ENCODE results near the gene SLC24A3.

The SLC24A3 gene

DNA sequence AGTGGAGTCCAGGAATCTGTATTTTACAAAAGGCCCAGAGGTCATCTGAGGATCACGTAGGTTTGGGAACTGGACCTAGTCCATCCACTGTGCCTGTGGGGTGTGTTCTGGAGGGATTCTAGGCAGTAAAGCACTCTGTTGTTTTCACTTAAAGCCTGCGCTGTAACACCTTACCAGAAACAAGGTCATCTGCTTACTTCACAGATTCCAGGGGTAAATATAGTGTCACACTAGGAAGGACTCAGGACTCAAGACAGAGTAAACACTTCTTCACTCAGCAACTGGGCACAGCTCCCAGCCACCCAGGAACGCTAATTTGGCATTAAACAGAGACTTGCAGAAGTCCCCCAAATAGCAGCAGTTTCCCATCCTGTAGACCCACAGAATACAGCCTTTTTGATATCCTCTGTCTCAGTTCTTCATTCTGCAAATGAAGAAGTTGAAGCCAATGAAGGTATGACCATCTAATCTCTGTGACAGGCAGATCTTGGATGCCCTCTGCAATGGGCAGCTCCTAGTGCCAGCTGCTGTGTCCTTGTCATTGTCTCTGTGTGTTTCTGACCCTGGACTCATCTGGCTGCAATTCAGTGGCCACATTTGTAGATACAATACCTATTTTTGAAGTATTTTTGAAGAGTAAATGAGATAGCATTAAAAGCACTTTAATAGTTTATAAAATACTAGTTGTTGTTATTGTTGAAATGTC lies 129.1 kb downstream of the SLC24A3 start:
- no peak for DNase-seq (ENCODE audit: low spot score)

DNA sequence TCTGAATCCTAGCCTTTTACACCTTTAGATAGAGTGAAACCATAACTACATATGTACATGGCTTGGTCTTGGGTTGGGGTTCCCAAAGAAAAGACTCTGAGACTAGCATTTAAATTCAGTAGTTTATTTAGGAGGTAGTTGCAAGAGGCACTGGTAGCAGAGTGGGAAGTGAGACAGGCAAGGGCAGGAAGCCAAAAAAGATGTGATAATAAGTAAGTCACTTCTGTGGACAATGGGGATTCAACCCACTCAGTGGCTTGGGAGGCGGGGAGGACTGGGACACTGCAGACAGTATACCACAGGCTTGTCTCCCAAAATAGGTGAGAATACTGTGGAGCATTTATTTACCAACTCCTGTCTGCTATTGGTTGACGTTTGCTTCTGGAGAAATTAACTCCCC lies 131.9 kb downstream of the SLC24A3 start:
- DNase-seq (ENCODE audit: low spot score), result no peak

GRCh38 chr20:19347943-19348456 lies 135.6 kb downstream of the SLC24A3 start:
- DNase-seq (ENCODE audit: low spot score), result no peak

GRCh38 chr20:19348582-19348981 lies 136.1 kb downstream of the SLC24A3 start:
- no peak for DNase-seq (ENCODE audit: low spot score)

GRCh38 chr20:19349879-19350278 lies 137.4 kb downstream of the SLC24A3 start:
- DNase-seq (ENCODE audit: low spot score), result no peak

DNA sequence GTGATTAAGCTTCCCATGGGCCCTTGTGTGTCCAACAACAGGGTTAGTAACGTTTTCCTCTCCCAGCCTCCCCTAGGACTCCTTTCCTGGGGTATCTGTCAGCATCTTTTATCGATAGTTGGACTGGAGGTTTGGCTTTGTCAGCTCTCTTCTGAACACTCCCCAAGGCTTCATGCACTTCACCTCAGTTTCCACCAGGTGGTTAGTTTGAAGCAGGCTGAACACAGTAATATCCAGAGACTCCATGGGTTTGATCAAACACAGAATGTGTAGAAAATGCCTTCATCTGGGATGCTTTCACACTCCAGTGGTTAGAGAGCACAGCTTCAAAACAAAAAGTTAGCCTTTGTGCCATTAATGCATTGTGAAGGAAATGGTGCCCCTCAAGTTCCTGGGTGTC lies 139.1 kb downstream of the SLC24A3 start:
- no peak for DNase-seq (ENCODE audit: low spot score)

DNA sequence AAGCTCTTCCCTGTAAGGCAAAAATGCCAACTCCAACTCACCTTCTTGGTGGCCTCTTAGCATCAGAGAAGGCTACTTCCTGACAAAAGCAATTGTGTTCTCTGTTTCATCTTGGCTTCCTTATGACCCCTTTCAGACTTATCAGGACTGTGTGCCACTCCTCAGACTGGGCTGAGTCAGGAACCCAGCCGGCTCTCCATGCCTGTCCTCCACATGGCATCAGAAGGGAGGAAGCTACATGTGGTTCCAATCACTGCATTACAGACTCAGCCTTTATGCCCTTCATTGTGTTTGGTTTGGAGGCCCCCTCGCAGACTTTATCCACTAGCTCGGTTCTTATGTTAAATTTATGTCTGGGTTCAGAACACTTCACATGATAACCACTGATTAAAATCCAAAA lies 142.5 kb downstream of the SLC24A3 start:
- no peak for DNase-seq (ENCODE audit: low spot score)

DNA sequence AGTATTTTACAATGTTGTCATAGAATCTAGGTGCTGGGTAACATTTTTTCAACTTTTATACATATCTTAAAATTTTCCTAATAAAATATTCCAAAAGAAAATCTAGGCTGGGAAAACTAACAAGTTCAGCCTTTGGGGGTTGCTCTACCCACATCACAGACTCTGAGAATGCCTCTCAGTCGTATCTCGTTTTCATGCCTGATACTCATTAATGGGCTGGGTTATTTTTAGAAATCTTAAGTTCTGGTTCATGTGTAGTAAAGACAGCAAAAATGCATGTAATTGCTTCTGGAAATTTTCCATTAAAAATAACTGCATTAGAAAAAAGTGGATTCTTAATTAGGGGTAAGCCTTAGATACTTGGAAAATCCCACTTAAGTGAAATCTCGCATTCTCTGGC lies 149.3 kb downstream of the SLC24A3 start:
- DNase-seq (ENCODE audit: low spot score), result no peak

DNA sequence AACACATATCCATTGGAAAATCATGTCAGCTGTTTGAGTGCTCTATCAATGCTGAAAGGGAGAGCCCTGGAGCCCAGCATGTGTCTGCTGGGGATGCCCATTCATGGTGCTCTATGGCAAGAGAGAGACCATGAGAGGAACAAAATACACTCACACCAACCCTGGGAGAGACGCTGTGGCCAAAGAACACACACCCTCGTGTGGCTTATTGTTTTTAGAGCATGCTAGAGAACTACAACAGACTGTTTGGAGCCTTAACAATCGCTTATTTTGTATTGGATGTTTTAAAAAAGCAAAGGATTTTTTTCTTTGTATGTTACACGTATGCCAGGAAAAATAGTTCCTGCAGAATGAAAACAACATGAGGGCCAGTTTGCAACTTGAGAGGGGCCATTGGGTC lies 151.0 kb downstream of the SLC24A3 start:
- DNase-seq (ENCODE audit: low spot score), result no peak

DNA sequence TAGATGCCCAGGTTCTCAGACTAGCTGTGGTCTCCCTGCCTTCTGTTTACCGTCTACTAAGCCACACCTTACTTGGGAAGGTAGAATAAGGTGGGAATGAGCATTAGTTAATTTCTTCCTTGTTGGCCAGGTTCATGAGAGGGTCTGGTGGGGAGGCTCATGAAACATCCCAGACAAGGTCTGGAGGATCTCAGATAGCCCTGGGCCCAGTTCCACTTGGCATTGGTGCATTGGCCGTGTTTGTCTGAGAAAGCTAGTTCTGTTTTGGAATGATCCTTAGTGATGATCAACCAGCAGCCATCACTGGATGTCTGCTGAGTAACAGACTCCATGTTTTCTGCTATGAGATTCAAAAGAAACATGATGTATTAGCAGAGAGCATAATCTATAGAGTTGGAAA lies 155.1 kb downstream of the SLC24A3 start:
- DNase-seq (ENCODE audit: low spot score), result no peak

DNA sequence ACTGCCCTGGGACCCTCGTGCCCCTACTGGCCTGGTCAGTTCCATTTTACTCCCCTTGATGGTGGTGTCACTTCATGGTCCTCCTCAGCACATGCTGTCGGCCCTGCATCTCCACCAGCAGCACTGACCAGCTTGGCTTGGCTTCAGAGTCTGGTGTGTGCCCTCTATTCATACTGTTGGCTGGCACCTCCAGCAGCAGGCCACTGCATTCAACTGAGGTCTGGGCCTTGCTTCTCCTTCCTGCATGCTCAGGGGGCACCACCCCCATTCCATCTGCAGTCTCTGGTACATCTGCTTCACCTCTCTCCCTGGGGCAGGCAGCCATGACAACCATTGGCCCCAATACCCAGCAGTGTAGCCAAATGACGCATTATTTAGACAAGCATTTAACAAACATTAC lies 155.9 kb downstream of the SLC24A3 start:
- no peak for DNase-seq (ENCODE audit: low spot score)

DNA sequence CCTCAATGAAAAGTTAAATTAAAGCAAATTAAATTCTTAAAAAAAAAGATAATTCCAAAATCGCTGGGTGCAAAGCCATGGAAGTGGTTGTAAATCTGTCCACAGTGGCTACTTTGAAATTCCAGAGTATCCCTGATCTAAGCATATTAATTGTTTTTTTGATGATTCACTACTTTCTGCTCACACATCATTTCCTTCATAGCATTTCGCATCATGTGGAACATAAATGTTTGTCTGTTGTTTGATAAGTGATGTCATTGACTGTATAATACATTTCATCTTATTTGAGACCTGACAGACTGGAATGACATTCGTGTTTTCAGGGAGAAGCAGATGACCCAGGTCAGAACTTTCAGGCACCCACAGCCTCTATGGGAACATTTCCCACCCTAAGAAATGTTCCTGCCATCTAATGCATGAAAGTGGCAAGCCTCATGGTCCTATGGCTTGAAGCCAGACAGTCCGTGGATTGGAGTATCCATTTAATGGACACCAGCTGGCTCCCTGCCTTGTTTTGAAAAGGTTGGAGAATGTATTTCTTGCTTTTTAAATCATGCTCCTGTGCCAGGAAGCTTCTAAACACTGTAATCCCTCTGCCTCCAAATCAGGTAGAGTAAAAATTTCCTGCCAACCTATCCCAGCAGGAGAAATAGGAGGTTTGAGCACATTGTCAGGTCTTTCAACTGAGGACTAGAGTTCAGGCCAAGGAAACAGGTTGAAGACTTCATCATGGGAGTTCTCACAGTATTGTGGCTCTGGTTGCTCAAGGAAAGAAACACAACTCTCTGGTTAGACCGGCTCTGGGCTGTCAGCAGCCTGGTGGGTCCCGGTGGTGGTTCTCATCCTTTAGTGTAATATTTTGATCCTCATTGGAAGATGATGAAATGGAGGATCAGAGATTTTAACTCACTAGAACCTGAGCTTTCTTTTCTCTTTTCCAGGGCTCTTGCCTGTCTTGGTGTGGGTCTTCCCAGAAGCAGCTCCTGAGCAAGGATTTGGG lies 157.9 kb downstream of the SLC24A3 start:
- DNase-seq (ENCODE audit: low spot score), result no peak

- no peak for DNase-seq (ENCODE audit: low spot score)
These were observed 158.7 kb downstream of the SLC24A3 start for GRCh38 chr20:19371112-19371511.

GRCh38 chr20:19374216-19374615 lies 161.8 kb downstream of the SLC24A3 start:
- no peak for DNase-seq (ENCODE audit: low spot score)

DNA sequence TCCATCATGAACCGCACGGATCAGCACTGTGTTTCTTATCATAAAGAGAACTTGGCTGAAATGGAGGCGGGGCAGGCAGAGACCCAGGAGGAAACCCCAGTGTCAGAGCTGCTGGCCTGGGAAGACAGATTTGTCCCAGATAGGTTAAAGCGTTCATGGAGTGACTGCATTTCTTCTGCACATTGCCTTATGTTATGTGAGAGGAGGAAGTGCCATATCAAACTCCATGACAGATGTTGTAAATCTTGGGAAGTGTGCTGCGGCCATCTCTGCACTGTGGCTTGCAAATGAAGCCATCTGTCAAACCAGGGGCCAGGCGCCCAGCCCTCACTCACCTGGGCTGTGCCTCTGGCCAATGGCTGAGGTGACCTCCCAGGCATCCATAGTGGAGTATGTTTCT lies 163.0 kb downstream of the SLC24A3 start:
- DNase-seq (ENCODE audit: low spot score), result no peak

DNA sequence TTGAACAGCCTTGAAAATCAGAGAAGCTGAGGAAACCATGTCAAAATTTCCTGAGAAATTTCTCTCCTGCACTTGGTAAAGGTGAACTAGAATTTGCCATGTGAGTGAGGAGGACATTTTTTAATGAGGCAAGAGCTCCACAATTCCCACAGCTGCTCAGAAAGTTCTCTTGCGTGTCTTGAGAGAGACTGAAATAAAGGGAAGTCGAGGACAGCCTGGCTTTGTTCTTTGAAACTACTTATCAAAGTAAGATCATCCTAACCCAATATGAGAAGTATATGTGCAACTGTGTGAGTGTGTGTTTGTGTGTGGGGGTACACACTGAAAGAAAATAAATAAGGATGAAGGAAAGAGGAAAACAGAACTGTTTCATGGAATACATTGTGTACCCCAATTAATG lies 163.4 kb downstream of the SLC24A3 start:
- DNase-seq (ENCODE audit: low spot score), result no peak

GRCh38 chr20:19376451-19377229 lies 164.2 kb downstream of the SLC24A3 start:
- DNase-seq (ENCODE audit: low spot score), result no peak

DNA sequence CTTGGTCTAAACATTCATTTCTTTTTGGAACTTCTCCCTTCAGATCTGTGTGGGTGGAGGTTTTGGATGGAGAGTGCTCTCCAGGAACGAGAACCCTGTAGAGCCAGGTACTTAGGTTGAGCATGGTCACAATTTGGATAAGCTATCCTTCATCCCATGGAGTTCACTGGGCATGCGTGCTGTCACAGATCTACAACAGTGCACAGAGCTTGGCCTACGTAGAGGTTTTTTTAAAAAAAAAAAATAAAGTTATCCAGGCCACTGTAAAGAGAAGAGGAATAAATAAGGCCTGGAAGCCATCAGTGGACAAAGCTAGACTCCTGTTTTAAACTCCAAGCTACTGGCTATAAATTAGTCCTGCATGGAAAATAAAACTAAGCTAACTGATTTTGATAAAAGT lies 165.6 kb downstream of the SLC24A3 start:
- DNase-seq (ENCODE audit: low spot score), result no peak

DNA sequence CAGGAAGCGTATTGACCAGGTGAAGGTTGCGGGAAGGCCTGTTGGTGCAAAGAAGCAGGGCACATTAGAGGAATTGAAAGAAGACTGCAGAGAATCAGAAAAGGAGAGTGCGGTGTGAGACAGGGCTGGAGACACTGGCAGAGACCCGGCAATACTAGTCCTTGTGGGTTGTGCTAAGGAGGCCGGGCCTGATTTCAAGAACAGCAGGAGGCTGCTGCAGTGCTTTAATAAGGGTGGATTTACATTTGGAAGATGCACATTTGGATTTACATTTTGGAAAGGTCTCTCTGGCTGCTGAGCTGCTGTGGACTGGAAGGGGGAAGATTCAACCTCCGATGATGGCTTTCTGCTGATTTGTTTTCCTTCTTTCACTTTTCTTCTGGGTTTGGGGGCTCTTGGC lies 167.8 kb downstream of the SLC24A3 start:
- DNase-seq (ENCODE audit: low spot score), result no peak

GRCh38 chr20:19381947-19382346 lies 169.5 kb downstream of the SLC24A3 start:
- DNase-seq (ENCODE audit: low spot score), result no peak

DNA sequence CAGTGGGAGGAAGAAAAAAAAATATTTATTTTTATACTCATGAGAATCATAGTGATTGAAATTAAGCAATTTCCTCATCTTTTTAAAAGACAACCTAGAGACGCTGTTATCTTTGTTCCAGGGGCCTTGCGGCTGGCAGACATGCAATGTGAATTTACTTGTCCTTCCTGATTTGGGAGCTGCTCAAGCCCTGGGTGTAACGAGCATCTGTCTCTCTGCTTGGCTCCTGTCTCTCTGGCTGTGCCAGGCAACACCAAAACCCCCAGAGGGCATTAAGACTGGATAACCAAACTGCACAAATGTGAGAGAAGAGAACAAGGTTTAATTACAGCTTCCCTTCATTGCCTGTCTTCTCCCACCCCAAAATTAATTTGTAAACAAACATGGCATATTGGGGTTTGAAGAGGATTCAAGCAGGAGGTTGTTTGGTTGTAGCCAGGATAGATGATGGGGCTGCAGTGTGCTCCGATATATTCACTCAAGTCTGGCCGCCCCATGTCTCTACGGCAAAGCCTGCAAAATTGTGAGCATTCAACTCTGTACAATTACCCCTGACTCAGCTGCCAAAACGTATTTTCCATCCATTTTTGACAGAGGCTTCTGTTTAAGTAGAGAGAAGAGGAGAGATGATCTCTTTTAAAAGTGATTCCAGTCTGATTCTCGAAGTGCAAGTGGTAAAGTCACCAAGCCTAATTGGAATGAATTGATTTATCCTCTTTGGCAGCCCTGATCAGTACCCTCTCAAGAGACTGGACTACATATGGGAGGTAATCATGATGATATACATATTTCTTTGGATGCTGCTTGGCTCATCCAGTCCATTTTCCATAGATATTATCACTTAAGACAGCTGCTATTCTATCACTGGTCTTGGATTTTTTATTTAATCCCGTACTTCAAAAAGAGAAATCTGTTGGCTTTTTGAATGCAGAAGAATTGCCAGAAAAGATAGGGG lies 170.2 kb downstream of the SLC24A3 start:
- no peak for DNase-seq (ENCODE audit: low spot score)
